HG03064 (cell line): ENCODE results near the gene SPTB.
"Not testable (repeated sequence)": the region's sequence is repeated elsewhere in the genome, so short reads cannot be mapped to it uniquely, and the experiment has no call there.

Experiments used
- ATAC-seq: cut with Tn5 transposase; IDR thresholded peaks from one replicate; pipeline ENCODE4 v1.9.1; 2021; ENCODE audit warnings: low read depth; ENCODE audit not compliant: unreplicated experiment

Gene SPTB

DNA sequence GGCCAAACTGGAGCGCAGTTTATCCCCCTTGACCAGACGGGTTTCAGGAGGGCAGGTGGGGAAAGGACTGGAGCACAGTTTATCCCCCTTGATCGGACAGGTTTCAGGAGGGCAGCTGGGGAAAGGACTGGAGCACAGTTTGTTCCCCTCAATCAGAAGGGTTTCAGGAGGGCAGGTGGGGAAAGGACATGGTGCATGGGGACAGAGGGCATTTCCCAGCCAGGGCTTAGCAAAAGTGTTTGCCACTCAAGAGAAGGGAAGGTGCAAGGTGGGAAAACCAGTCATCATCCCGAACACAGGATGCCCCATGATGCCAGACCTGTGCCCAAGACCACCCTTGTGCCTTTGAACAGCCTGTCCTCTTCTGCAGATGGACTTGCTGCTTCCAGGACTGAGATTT, 54.7 kb downstream of the SPTB start:
- ATAC-seq = no peak

DNA sequence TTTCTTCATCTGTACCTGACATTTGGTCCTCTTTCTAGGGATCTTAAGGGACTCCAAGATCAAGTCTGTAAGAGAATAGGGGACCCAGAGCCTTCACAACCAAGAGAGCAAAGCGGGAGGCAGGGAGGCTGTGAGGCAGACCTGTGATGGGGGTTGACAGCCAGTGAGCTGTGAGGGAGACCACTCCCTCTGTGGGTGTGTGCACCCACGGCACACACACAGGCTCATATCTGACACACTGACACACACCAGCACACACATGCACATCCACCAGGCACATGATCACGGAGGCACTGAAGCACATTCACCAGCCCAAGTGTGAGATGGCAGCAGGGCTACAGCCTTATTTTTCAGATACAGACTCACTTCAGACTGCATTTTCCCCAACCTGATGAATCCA, 55.2 kb downstream of the SPTB start:
- no peak for ATAC-seq

DNA sequence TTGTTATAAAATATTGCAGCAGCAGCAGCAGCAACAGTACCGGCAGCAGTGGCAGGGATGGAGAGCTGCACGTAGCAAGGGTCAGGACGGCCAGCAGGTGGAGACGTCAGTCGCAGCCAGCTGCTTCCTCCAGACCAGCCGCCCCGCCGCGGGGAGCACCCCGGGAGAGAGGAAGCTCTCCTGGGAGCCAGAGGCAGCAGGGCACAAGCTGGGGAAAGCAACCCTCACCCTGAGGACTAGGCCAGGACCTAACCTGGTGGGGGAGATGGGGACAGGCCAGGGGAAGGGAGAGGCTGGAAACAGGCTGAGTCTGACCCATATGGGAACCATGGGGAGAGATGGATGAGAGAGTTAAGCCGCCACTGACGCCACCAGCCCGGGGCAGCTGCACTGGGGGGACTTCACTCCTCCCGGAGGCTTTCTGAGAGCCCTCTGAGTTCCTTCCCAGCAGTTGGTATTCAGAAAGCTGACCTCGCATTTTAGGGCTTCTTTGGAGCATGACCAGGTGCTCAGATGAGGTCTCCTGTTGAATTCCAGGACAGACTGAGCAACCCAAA, 56.3 kb downstream of the SPTB start:
- no peak for ATAC-seq

DNA sequence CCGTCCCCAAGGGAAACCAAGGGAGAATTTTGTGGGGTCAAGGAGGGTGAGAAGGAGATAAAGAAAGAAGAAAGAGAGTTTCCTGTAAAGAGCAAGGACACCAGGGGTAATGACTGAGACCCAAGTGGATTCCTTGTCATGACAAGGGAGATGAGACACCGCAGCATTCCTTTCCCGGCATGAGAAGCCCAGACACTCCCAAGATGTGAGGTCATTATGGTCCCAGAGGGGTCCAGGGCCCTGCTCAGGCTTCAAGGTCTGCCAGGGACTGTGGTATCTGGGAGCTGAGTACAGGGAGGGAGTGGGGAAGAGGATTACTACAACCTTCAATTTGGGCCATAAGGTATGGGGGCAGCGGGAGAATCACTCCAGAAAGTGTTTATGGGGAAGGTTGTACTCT, 58.1 kb downstream of the SPTB start:
- ATAC-seq = no peak

DNA sequence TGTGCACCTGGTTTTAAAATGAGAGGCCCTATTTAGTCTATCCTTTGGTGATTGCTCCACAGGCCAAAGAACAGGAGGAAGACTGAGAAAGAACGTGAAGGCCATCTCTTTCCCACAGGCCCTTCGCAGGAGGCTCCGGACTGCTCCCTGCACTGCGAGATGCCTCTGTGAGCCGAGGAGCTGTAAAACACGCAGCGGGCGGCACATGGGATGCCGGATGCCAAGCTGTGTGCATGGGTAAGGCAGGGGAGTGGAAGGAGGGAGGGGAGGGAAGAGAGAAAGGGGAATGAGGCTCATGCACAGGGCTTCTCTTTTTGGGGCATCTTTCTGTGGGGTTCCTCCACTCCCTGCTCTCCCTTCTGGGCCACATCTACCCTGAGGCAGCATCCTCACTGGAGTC, 61.6 kb downstream of the SPTB start:
- ATAC-seq = no peak

DNA sequence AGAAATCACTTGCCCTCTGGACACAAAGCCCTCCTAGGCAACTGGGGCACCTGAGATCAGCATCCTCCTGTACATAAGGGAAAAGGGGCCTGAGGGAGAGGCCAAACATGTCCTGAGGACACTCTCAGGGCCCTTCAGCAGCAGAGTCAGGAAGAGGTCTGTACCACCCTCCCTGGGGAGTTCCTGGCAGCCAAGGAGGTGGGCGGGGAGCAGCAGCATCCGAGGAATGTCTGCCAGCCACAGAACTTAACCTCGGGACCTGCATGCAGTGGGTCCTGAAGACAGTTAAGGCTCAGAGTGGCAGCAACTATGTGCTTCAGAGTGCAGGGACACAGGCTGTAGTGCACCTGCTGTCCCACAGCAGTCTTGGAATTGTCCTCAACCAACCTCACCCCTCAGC, 62.1 kb downstream of the SPTB start:
- no peak for ATAC-seq

DNA sequence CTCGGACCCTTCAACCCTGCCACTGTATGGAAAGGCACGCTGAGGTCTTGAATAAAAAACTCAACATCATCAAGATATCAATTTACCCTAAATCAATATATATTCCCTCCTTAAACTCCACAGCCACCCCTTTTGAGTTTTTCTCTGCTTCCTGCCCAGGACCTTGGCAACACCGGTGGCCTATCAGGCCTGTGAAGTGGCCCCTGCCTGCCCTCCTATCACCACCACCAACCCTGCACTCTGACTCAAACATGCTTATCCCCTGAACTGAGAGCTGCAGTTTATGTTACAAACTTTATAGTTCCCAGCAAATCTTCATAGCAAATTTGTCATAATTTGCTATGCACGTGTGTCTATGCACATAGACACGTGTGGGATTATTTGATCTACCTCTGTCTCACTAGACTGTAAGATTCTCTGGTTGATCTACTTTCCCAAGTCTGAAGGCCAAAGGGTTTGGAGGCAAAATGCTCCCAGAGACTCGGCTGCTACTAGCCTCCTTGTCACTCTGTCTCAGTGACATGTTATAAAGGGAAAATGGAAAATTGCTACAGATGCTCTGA, 63.4 kb downstream of the SPTB start:
- ATAC-seq = no peak

DNA sequence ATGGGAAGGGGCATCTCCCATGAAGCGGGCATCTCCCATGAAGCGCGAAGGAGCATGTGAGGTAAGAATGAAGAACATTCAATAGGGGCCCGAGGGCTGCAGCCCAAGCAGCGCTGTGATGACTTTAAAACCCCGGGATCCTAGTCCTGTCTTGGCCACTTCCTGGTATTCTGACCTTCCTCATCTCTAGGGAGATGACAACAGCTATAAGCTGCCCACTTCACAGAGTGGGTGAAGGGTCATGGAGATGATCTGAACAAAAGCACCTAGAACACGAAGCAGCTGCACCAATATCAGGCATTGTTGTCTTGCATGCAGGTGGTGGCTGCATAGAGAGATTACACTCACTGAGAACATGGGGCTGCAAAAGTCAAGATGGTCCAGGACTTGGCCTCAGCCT, 64.5 kb downstream of the SPTB start:
- ATAC-seq = no peak

DNA sequence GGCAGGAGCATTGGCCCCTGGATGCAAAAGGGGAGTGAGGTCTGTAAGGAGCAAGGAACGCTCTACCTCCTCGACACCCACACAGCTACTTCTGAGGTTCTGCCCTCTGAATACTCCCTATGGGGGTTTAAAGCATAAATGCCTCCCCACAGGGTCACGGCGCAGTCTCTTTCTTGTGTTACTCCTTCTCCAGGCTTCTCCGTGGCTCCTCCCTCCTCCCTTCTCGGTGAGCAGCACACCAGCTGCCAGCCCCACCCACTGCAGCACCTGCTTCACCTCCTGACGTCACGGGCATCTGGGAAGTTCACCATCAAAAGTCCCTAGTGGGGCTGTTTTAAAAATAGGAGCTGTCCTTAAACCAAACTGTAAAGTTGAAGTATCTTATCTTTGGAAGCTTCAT, 67.3 kb downstream of the SPTB start:
- no peak for ATAC-seq

DNA sequence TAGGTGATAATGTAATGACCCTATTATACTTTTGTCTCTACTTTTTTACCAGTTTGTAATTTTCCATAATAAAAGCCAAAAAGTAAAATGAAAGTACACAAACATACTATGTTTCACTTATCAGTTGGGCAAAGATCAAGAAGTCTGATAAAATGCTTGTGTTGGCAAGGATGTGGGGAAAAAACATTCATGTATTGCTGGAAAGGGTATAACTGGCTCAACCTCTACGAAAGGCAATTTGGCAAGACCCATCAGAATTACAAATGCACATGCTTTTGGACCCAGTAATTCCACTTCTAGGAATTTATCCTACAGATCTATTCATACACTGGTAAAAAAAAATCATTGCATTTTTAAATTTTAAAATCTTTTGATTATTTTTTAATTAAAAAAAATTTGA, 68.0 kb downstream of the SPTB start:
- ATAC-seq = no peak

DNA sequence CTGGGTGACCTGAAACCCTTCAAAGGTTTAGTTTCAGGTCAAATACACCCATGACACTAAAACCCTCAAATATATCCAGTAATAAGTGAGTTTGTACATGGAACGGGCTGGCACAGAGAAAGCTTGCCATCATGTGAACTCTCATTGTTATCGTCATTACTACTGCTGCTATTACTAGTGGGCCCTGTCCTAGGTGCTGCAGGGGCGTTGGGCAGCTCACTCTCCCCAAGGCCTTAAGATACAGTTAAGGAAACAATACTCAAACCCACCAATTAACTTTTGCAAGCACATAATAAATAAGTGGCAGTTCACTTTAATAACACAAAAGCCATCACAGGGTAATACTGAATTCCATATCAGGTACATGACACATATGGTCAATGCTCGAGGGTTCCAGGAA, 71.3 kb downstream of the SPTB start:
- no peak for ATAC-seq

DNA sequence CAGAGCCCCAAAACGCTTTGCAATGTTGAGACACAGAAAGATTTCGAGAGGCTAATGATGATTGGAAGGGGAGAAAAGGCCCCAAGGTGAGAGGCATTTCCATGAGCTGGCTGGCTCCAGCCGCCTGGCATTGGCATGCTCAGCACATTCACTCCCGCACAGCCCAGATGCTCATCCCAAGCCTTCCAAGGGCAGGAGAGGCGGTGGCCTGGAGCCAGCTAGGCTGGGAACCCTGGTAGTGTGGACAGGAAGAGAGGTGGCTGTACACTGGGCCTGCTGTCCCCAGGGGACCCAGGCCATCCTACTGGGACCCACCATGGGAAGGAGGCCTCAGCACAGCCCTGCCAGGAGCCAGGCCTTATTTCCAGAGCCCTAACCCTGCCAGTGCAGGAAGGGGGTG, 72.2 kb downstream of the SPTB start:
- ATAC-seq = no peak

DNA sequence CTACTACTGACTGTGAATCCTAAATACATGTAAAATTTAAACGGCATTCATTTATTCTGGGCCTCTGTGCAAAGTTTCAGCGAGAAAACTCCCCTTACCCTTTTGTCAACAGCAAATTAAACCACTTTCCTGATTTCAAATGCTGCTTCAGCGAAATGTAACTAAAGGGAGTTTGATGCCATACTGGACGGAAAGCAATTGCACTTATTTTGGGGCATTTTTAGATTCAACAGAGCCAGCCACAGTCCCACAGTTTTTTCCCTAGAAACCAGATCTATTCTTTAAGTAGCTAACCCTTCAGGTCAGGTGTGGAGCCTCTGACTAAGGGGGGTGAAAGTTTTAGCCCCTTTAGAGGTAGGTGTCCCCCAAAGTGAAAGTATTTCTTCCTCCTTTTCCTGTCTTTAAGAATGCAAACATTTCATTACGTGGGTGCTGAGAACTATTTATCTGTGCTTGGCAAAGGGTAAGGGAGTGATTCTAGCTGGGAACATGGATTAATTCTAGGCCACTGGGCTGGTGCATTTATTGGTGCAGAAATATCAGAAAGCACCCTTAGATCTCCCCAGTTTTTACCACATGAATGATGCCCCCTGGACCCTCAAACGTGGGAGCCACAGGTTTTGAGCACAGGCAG, 72.7 kb downstream of the SPTB start:
- ATAC-seq = no peak

DNA sequence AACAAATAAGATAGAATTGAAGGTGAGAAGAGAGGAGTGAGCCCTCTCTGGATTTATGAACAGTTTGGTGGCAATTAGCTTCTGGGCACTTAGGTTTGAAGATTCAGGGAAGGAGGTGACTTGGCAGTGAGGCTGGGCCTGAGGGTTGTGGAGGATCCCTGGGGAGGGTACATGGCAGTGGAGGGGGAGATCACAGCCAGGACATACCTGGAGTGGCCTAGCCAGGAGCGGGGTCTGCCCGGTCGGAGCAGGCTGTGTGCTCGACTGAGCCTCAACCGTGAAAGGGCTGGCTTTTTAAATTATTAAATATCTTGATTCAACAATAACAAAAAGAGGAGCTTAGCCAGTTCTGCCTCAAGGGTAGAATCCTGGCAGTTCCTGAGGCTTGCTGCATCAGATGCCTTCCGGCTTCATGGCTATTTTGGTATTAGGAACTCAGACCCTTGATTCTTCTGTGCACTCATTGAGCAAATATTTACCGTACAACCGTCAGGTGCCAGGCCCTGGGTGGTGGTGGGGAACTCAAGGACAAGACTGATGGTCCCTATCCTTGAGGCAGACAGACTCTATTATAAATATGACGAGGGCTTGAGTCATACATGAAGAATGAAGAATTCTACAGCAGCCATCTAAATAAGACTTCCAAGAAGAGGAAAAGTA, 73.4 kb downstream of the SPTB start:
- no peak for ATAC-seq

DNA sequence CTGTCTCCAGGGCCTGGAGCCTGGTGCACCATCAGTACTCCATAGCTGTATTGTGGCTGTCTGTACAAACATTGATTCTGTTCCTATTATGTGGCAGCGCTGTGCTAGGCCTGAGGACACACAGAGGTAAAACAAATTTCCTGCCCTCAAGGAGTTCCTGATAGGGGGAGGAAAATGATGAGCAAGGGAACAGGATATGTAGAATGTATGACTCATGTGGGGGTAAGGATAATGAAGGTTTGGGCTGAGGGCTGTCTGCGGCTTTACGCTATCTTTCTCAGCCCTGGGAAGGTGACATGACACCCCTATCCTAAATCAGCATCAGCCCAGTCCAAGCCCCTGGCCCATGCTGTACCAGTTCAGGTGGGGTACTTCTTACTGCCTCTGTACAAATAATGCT, 74.1 kb downstream of the SPTB start:
- ATAC-seq = not testable (repeated sequence)

DNA sequence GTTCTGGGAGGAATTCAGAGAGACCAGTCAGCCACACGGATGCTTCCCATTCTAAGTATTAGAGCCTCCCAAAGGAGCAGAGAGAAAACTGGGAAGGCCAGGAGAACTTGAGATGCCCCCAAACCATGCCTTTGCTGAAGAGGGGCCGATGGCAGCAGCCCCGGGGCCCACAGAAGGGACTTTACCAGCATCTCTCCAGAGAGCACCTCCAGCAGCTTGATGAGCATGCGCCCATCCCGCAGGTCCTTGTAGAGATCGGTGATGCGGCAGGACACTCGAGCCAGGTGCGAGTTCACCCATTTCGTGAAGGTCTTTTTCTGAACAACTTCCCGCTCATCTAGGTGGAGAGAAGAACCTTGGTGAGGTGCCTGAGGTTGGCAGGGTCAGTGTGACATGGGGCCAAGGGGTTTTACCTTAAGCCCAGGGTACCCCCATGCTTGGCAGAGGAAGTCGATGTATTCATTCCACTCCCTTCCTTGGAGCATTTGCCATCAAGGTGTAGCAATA, 74.9 kb downstream of the SPTB start:
- ATAC-seq = no peak

DNA sequence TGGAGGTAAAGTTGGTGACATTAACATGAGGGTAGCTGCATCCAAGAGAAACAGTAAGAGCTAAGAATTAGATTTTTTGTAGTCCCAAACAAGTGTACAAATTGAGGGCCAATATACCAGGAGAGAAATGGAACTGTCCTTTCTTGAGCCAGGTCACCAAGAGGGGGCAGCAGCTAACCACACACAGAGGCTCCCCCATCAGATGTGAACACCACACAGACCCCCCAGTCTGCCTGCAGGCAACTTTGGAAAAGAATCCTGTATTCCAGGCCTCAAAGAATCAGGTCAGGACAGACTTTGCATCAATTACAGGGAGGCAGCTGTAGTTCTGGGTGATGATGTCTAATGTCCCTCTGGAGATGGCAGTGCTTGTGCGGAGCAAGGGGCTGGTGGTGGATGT, 77.9 kb downstream of the SPTB start:
- ATAC-seq = no peak

DNA sequence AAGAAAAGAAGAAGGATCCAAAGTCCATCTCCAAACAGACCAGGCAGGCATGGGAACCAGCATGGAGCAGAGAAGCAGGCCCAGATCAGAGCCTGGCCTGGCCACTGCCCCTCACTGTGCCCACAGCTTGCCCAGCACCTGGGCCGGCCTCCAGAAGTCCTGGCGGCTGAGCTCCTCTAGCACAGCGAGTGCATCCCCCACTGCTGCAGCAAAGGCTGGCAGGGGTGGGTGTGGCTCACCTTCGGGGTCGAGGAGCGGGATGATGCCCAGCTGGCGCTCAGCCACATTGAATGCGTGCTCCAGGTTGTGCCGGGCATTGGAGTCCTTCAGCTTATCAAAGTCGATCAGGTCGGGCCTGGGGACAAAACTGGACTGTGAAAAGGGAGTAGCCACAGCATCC, 78.7 kb downstream of the SPTB start:
- no peak for ATAC-seq

DNA sequence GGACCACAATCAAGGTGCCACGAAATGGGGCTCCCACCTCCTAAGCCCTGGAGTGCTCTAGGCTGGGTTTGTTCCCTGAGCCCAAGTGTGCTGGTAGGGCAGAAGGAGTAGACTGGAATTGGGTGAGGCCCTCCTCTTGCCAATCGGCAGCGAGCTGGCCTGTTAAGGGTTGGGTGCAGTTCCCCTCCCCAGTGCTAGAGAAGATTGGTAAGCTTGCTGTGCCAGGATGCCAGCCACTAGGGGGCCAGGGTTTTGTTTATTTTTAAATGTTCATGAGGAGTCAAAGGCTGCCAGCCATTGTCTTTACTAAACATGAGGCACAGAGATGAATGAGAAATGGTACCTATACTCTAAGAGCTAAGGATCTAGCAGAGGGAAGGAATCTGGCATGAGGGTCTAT, 79.7 kb downstream of the SPTB start:
- ATAC-seq = no peak

DNA sequence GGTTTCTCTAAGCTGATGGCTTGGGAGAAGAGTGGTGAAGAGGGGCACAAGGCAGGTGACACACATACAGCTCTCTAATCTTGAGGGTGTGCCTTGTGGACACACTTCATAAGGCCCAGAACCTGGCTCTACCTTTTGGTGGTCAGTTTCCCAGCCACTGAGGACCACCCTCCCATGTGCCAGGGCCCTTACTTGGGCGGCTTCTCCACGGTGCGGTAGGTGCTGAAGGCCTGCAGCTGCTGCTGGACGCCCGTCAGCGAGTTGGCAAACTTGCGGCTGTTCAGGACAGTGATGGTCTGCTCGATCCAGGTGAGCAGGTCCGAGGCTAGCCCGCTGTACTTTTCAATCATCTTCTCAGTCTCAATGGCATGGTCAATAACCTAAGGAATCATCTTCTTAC, 80.2 kb downstream of the SPTB start:
- ATAC-seq = no peak

DNA sequence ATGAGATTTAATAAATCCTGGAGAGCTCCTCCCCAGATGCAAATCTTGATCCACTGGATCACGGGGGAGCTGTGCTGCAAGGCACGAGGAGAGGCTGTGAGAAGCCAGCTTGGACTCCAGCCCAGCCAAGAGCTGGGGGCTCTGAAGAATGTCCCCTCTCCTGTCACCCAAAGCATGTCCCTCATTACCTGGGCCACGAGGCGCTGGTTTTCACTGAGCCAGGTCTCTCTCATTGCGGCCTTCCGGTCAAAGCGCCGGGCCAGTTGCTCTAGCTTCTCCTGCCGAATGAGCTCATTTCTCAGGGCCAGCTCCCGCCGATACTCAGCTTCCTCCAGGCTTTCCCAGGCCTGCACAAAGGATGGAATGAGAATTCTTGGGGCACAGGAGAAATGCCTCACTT, 83.3 kb downstream of the SPTB start:
- ATAC-seq = no peak

DNA sequence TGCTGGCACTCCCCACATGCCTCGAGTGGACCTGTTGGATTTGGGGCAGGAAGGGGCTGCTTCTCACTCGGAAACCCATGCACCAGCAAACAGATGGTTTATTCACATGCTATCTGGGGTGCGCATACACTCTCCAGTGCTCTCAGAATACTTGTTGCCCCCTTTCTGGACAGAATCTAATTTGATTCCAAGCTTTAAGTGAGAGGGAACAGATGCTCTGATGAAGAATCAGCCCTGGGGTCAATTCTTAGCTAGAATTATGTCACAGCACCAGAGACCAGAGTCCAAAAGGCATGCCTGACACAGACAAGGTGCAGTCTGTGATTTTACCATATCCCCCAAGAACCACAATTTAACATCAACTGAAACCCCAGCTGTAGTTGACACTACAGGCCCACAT, 83.8 kb downstream of the SPTB start:
- ATAC-seq = no peak
